Peyer's patch (tissue), 4 donors: ENCODE results near the gene LRRN2. TPM values are rescaled to one million over a fixed set of nuclear protein-coding genes. Genes with fewer than 3 reads are reported as not detected.
A peak's percentile ranks its signal among the peaks of the same experiment; 100 is the strongest.

Experiments
- DNase-seq, 3 donors: peaks; one replicate each; pipeline ENCODE4 v3.0.0-alpha.2; 2017 to 2019
- H3K27ac ChIP-seq, 4 donors: fragments of 200-600 bp; sonication (generic); one replicate each; pipeline ENCODE4 v1.5.1; 2016 to 2019
- H3K27me3 ChIP-seq, 2 donors: fragments of 200-600 bp; sonication (generic); one replicate each; pipeline ENCODE4 v1.5.1; 2019
- H3K36me3 ChIP-seq, 3 donors: fragments of 200-600 bp; sonication (generic); one replicate each; pipeline ENCODE4 v1.5.1; 2016 to 2019
- H3K4me1 ChIP-seq, 4 donors: fragments of 200-600 bp; sonication (generic); one replicate each; pipeline ENCODE4 v1.5.1; 2016 to 2019
- H3K4me3 ChIP-seq, 4 donors: fragments of 200-600 bp; sonication (generic); 1 replicate in 3 of 4; 2 replicates in 1 of 4; pipeline ENCODE4 v1.5.1; 2016 to 2019; ENCODE audit warnings: mild to moderate bottlenecking in 1 of 4
- H3K9me3 ChIP-seq, 4 donors: fragments of 200-600 bp; sonication (generic); one replicate each; pipeline ENCODE4 v1.5.1; 2016 to 2019; ENCODE audit warnings: mild to moderate bottlenecking in 1 of 4
- CTCF ChIP-seq, 6 experiments: fragments of 450-650 bp in 4 of 6; fragments of 200-600 bp in 2 of 6; sonication (generic) in 1 of 6; IDR thresholded peaks; one replicate each; pipeline ENCODE4 v1.5.1; 2017 to 2019; ENCODE audit warnings: antibody characterized with exemption in 6 of 6, mild to moderate bottlenecking in 3 of 6, moderate library complexity in 1 of 6
- POLR2A ChIP-seq, 2 donors: fragments of 450-650 bp; IDR thresholded peaks; one replicate each; pipeline ENCODE4 v1.5.1; 2017; ENCODE audit warnings: antibody characterized with exemption in 2 of 2, mild to moderate bottlenecking in 2 of 2, moderate library complexity in 2 of 2
- total RNA-seq, 4 donors: library from RNA; depleted of rRNA; stranded (reverse); fragments of >200 nt; gene quantifications; one replicate each; pipeline ENCODE4 v1.1.0, GENCODE V29; 2016

Gene LRRN2
- total RNA-seq, 4 donors from 2014 or later = 0.66 to 1.6 (median 0.70) TPM; not detected in 1

DNA sequence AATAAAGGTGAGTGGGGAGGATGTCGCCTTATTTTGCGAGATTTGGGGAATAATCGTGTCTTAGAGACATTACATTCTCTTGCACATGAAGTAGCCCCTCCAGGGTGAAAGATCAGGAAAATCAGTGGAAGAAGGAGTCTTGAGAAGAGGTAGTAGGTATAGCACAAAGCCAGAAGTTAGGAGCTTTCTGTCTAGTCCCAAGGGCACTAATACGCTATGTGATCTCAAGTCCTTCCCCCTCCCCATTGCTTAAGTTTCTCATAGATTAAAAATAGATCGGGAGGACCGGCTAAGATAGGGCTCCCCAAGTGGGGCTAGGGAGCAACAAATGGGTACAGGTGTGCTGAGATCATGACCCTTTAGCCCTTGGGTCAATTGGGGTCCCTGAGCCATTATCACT lies 13.5 kb downstream of the LRRN2 start:
- H3K27me3 ChIP-seq = no peaks in the 10 kb centered on the region
- H3K4me3 ChIP-seq = no peak overlapping the region
- H3K27ac ChIP-seq = no peak overlapping the region
- no peak for DNase-seq
- TF ChIP-seq POLR2A (IDR thresholded peaks at IDR 0.05) = no peak
- no peak for TF ChIP-seq CTCF (IDR thresholded peaks at IDR 0.05)
- no peaks in the 10 kb centered on the region for H3K9me3 ChIP-seq
- H3K4me1 ChIP-seq = no peaks in the 10 kb centered on the region
- no peaks in the 10 kb centered on the region for H3K36me3 ChIP-seq

GRCh38 chr1:204670152-204670927 lies 15.2 kb downstream of the LRRN2 start:
- Histone ChIP-seq H3K27ac (peak overlapping the region in 1 of 4 donors; percentile 8), H3K4me3 (no peak overlapping the region)
- TF ChIP-seq POLR2A (IDR thresholded peaks at IDR 0.05) (no peak), CTCF (IDR thresholded peaks at IDR 0.05) (no peak)

DNA sequence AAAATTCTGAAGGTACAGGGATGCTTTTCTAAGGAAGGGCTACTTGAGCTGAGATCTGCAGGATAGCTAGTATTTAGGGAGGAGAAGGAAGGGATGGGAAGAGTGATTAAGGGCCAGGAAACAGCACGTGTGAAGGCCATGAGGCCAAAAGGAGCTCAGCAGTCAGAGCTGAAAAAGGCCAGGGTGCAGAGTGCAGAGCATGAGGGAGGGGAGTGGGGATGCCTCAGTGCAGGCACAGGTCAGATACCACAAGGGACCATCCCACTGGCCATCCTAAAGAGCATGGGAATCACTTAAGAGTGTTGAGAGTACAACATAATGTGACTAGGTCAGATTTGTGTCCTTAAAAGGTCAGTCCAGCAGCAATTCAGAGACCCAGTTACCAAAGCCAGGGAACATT lies 16.0 kb downstream of the LRRN2 start:
- TF ChIP-seq POLR2A (IDR thresholded peaks at IDR 0.05) = no peak
- TF ChIP-seq CTCF (IDR thresholded peaks at IDR 0.05) = no peak
- no peak overlapping the region for H3K27ac ChIP-seq
- no peak for DNase-seq

More at GRCh38 chr1:204670152-204670927, 15.2 kb downstream of the LRRN2 start:
- H3K9me3 ChIP-seq = no peaks in the 10 kb centered on the region
- H3K4me1 ChIP-seq = no peaks in the 10 kb centered on the region
- no peaks in the 10 kb centered on the region for H3K27me3 ChIP-seq
- no peaks in the 10 kb centered on the region for H3K36me3 ChIP-seq
- no peak for DNase-seq

DNA sequence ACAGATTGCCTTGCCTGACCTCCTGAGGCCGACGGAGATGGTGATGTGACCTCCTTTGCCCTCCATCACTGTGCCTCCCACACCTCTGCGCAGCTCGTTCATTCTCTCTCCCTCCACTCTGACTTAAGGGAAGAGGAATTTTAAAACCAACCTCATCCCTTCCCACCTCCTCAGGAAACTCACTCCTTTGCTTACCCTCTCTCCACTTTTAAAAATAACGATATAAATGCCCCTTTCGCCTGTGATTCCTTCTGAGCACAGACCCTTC lies 21.2 kb downstream of the LRRN2 start:
- H3K27me3 ChIP-seq = no peaks in the 10 kb centered on the region
- DNase-seq = no peak
- no peaks in the 10 kb centered on the region for H3K9me3 ChIP-seq
- no peaks in the 10 kb centered on the region for H3K4me1 ChIP-seq
- H3K4me3 ChIP-seq = no peak overlapping the region
- H3K27ac ChIP-seq = no peak overlapping the region
- no peak for TF ChIP-seq CTCF (IDR thresholded peaks at IDR 0.05)
- no peak for TF ChIP-seq POLR2A (IDR thresholded peaks at IDR 0.05)
- H3K36me3 ChIP-seq = no peaks in the 10 kb centered on the region

More for the DNA sequence above, 16.0 kb downstream of the LRRN2 start:
- H3K9me3 ChIP-seq = no peaks in the 10 kb centered on the region
- no peak overlapping the region for H3K4me3 ChIP-seq
- no peaks in the 10 kb centered on the region for H3K27me3 ChIP-seq
- no peaks in the 10 kb centered on the region for H3K36me3 ChIP-seq
- no peaks in the 10 kb centered on the region for H3K4me1 ChIP-seq

DNA sequence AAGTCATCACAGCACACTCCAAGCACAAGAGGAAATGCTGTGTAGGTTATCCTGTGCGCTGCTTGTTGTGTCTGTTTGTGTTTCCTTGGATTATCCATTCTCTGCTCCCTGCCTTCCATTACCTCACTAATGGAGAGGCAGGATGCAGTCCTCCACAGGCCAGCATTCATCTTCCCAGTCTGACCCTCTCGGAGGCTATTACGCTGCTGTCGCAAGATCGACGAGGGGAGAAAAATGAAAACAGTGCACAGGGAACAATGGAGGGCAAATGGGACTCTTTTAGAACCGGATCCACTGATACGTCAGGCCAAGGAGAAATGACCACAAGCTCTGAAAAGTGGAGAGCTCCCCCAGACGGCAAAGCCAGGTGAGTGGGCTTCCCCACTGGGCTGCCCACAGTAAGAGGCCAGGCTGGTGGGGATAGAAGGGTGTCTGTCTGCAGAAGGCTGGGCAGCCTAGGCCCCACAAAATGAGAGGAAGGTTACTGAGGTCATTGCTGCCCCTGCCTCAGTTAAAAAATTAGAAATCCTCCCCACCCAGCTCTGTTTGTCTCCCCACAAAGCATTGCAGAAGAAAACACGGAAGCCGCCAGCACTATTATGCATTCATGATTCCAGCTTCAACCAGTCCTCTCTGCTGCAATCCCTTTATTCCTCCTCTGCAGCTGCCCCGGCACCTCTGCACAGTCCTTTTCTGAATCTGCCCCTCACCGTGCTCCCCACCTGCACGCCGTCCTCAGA lies 21.7 kb downstream of the LRRN2 start:
- Histone ChIP-seq H3K36me3 (no peaks in the 10 kb centered on the region), H3K27ac (no peak overlapping the region), H3K9me3 (no peaks in the 10 kb centered on the region), H3K4me3 (no peak overlapping the region), H3K4me1 (no peaks in the 10 kb centered on the region), H3K27me3 (no peaks in the 10 kb centered on the region)
- TF ChIP-seq CTCF (IDR thresholded peaks at IDR 0.05) = no peak
- no peak for TF ChIP-seq POLR2A (IDR thresholded peaks at IDR 0.05)
- DNase-seq = no peak
